ENCODE results near the gene RAB40B. TPM values are rescaled to one million over a fixed set of nuclear protein-coding genes. Genes with fewer than 3 reads are reported as not detected.

Gene RAB40B
- total and polyA plus RNA-seq, 8 donors = 6.8 to 25.7 (median 19.5) TPM

GRCh38 chr17:82690786-82691489 is 7.6 kb downstream of the RAB40B start:
- intact Hi-C loops (cut with DNase I) = no loop called here
- Histone ChIP-seq H3K36me3 (no peaks in the 10 kb centered on the region), H3K27me3 (peaks cover 0 to under 1% of the 10 kb centered on the region in 2 donors), H3K27ac (no peak overlapping the region), H3K4me1 (no peaks in the 10 kb centered on the region), H3K4me3 (no peak overlapping the region), H3K9me3 (peaks cover 0 to 14% of the 10 kb centered on the region in 2 donors)
- ATAC-seq (no peak), DNase-seq (no peak)
- TF ChIP-seq, protein P1, sequence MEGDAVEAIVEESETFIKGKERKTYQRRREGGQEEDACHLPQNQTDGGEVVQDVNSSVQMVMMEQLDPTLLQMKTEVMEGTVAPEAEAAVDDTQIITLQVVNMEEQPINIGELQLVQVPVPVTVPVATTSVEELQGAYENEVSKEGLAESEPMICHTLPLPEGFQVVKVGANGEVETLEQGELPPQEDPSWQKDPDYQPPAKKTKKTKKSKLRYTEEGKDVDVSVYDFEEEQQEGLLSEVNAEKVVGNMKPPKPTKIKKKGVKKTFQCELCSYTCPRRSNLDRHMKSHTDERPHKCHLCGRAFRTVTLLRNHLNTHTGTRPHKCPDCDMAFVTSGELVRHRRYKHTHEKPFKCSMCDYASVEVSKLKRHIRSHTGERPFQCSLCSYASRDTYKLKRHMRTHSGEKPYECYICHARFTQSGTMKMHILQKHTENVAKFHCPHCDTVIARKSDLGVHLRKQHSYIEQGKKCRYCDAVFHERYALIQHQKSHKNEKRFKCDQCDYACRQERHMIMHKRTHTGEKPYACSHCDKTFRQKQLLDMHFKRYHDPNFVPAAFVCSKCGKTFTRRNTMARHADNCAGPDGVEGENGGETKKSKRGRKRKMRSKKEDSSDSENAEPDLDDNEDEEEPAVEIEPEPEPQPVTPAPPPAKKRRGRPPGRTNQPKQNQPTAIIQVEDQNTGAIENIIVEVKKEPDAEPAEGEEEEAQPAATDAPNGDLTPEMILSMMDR (IDR thresholded peaks at IDR 0.05) = no peak

- no peaks in the 10 kb centered on the region for H3K4me1 ChIP-seq
- ATAC-seq (no peak), DNase-seq (no peak)
- no peaks in the 10 kb centered on the region for H3K27me3 ChIP-seq
- H3K36me3 ChIP-seq = no peaks in the 10 kb centered on the region
- H3K27ac ChIP-seq = no peak overlapping the region
- peaks cover 0 to 1% of the 10 kb centered on the region in 2 donors for H3K9me3 ChIP-seq
- TF ChIP-seq, protein P1 (IDR thresholded peaks at IDR 0.05) = no peak
- no peak overlapping the region for H3K4me3 ChIP-seq
- intact Hi-C loops (cut with DNase I) = no loop called here
Observed at GRCh38 chr17:82689077-82689476, 9.4 kb downstream of the RAB40B start.

- H3K27me3 ChIP-seq = no peaks in the 10 kb centered on the region
- H3K4me1 ChIP-seq = no peaks in the 10 kb centered on the region
- H3K27ac ChIP-seq = no peak overlapping the region
- H3K9me3 ChIP-seq = no peaks in the 10 kb centered on the region
- no peak overlapping the region for H3K4me3 ChIP-seq
- DNase-seq (no peak), ATAC-seq (no peak)
- intact Hi-C loops (cut with DNase I) = no loop called here
- TF ChIP-seq, protein P1 (IDR thresholded peaks at IDR 0.05) = no peak
- H3K36me3 ChIP-seq = no peaks in the 10 kb centered on the region
Observed at GRCh38 chr17:82687871-82688270, 10.6 kb downstream of the RAB40B start.

- no peak overlapping the region for H3K4me3 ChIP-seq
- no peak for ATAC-seq
- intact Hi-C loops (cut with DNase I) = no loop called here
- H3K9me3 ChIP-seq = no peaks in the 10 kb centered on the region
- TF ChIP-seq, protein P1 (IDR thresholded peaks at IDR 0.05) = no peak
- no peaks in the 10 kb centered on the region for H3K36me3 ChIP-seq
- no peaks in the 10 kb centered on the region for H3K27me3 ChIP-seq
- no peak overlapping the region for H3K27ac ChIP-seq
- no peak for DNase-seq
- no peaks in the 10 kb centered on the region for H3K4me1 ChIP-seq
Observed at GRCh38 chr17:82687375-82687861, 11.1 kb downstream of the RAB40B start.

DNA sequence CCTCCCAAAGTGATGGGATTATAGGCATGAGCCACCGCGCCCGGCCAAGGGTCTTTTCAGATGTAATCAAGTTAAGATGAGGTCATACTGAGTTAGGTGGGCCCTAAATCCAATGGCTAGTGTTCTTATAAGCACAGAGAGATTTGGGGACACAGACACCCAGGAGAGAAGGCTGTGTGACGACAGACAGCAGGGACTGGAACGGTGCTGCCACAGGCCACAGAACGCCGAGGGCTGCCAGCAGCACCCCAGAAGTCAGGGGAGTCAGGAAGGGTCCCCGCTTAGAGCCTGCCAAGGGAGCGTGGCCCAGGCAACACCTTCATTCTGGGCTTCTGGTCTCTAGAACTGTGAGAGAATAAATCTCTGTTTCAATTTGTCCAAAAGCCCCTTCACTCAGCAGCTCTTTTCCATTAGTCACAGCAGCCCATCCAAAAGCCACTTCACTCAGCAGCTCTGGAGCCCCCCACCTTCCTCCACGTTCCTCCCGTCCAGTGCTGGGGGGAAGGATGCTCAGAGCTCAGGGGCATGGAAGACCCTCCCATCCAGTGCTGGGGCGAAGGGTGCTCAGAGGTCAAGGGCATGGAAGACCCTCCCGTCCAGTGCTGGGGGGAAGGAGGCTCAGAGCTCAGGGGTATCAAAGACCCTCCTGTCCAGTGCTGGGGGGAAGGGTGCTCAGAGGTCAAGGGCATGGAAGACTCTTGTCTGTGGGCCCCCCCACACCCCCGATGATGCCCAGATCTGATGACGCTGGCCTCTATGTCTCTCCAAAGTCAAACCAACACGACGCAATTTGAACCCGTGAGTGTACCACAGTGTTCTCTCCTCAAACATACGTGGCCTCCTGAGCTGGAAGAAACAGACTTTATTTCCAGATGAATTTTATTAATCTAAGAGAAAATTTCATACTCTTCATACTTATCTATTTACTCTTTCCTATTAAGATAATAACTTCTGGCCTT is 11.9 kb downstream of the RAB40B start:
- ATAC-seq (no peak), DNase-seq (no peak)
- Histone ChIP-seq H3K27me3 (no peaks in the 10 kb centered on the region), H3K4me3 (no peak overlapping the region), H3K9me3 (peaks cover 0 to 3% of the 10 kb centered on the region in 2 donors), H3K36me3 (no peaks in the 10 kb centered on the region), H3K27ac (no peak overlapping the region), H3K4me1 (no peaks in the 10 kb centered on the region)
- TF ChIP-seq, protein P1 (IDR thresholded peaks at IDR 0.05) = no peak
- intact Hi-C loops (cut with DNase I) = no loop called here
